ENCODE measurements around the gene APOBR. TPM values are rescaled to one million over a fixed set of nuclear protein-coding genes. Genes with fewer than 3 reads are reported as not detected.
"Not testable (repeated sequence)": the region's sequence is repeated elsewhere in the genome, so short reads cannot be mapped to it uniquely, and the experiment has no call there.

The APOBR gene, protein sequence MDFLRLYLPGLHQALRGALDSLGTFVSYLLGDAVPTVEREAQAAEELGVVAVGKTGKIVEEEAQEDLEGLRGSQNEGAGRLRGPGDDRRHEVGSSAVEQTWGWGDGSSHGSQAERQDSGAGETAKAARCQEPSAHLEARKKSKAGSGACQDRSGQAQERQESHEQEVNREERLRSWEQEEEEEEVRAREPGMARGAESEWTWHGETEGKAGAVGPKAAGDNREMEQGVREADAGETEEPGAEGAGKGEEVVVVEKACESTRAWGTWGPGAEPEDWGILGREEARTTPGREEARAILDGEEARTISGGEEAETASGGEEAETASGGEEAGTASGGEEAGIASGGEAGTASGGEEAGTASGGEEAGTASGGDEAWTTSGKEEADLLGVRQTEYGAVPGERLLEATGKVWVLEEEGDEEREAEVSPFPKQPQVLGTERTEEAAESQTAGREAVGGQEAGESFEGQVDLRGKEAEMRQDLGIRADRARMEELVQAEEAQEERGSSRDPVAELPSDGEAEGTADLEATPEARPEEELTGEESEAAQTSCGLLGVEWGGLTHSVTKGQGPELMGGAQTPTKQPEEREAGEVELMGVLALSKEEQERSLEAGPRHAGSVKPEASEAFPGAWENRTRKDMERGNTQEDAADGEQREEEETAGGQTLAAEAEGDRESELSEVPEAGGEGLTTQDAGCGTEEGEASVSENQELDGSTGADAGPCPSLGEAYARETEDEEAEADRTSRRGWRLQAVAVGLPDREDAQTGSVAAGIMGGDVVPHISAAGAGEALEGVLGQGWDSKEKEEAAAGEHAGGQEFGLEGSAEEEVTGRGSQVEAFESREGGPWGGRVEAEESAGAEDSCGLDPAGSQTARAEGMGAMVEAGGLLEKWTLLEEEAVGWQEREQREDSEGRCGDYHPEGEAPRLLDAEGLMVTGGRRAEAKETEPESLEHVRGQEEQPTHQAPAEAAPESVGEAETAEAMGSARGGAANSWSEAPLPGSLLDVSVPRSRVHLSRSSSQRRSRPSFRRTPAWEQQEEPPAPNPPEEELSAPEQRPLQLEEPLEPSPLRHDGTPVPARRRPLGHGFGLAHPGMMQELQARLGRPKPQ
- total RNA-seq: 11.0 TPM

- DNase-seq (ENCODE audit: low spot score): peak; percentile 63
Measured at GRCh38 chr16:28494121-28494851, at the start of gene APOBR. APOBR (plus strand) TSS chr16:28494643; CDS start chr16:28494682, 39 bp downstream.

DNA sequence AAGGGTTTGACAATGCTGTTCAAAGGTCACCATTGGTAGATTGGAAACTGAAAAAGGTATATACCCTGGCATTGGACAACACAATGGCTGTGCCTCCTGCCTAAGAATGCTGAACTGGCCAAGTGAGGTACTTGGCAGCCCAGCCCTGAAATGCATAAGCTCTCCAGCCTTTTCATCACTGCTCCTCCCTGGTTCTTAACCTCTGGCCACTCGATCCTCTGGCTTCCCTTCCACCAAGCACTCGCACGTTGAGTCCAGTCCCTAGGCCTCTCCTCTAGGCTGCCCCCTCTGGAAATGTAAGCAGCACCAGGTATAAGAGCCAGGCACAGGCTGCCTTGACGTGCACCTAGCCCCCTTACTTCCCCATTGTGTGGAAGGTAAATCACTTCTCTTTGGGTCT, 48.1 kb upstream of the APOBR start:
- not testable (repeated sequence) for DNase-seq (ENCODE audit: low spot score)

GRCh38 chr16:28447081-28447480, 47.4 kb upstream of the APOBR start:
- DNase-seq (ENCODE audit: low spot score): not testable (repeated sequence)

DNA sequence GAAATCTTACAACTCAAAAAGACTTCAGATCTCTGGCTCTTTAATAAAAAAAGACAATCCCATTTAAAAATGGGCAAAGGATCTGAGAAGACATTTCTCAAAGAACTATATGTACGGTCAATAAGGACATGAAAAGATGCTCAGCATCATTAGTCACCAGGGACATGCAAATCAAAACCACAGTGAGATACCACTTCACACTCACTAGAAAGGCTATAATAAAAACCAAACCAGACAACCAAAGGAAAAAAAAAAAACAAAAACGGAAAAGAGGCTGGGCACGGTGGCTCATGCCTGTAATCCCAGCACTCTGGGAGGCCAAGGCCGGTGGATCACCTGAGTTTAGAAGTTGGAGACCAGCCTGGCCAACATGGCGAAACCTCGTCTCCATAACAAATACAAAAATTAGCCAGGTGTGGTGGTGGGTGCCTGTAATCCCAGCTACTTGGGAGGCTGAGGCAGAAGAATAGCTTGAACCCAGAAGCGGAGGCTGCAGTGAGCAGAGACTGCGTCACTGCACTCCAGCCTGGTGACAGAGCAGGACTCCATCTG, 20.7 kb upstream of the APOBR start:
- no peak for DNase-seq (ENCODE audit: low spot score)

DNA sequence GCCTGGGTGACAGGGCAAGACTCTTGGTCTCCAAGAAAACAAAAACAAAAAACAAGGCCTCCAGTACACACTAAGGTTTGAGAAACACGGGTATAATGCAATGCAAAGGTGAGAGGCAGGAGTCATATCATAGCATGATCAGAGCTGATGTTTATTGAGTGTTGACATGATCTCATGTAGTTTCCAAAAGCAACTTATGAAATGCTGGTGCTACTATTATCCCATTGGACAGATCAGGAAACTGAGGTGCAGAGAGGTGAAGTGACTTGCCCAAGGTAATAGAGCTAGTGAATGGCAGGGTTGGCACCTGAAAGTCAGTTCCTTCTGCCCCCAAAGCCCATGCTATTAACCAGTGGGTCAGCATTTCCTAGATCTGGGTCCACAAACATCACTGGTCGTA, 19.2 kb upstream of the APOBR start:
- no peak for DNase-seq (ENCODE audit: low spot score)

GRCh38 chr16:28477311-28477920, 17.0 kb upstream of the APOBR start:
- DNase-seq (ENCODE audit: low spot score): no peak

DNA sequence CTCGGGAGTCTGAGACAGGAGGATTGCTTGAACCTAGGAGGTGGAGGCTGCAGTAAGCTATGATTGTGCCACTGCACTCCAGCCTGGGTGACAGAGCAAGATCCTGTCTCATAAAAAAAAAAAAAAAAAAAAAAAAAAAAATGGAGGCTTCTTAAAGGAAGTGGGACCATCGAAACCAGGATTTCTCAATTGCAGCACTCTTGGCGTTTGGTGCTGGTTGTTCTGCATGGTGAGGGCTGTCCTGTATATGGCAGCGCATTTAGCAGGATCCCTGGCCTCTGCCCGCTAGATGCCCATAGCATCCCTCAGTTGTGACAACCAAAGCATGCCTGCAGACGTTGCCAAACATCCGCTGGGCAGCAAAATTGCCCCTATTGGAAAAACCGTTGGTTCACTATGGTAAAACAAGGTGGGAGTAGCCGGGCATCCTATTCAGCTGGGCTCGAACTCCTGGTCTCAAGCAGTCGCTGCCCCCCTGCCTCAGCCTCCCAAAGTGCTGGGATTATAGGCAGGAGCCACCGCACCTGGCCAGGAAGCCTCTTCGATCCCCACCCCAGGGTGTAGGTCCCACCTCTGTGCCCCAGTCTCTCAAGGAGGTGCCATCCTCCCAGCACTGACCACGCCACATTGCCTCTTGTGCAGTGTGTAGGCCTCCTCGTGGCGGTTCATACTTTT, 15.8 kb upstream of the APOBR start:
- no peak for DNase-seq (ENCODE audit: low spot score)

GRCh38 chr16:28482026-28482425, 12.4 kb upstream of the APOBR start:
- DNase-seq (ENCODE audit: low spot score): no peak

- not testable (repeated sequence) for DNase-seq (ENCODE audit: low spot score)
Measured at GRCh38 chr16:28483361-28483760, 11.1 kb upstream of the APOBR start.

DNA sequence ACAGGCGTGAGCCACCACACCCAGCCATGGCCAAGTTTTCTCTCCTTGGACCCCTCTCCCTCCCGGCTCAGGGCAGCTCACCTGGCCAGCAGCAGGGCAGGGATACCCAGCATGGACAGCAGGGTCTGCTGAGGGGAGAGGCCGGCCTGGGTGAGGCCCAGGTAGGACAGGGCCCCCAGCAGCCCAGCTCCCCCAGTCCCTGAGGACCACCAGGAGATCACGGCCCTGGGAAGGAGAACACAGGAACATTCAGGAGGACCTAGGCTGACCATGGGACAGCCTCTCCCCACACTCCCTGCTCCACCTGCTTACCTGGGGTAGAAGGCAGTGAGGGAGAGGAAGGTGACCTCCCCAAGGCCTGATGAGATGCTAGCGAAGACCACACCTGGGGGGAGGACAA, 8.2 kb upstream of the APOBR start:
- no peak for DNase-seq (ENCODE audit: low spot score)

- no peak for DNase-seq (ENCODE audit: low spot score)
Measured at GRCh38 chr16:28491230-28491969, 3.0 kb upstream of the APOBR start.

DNA sequence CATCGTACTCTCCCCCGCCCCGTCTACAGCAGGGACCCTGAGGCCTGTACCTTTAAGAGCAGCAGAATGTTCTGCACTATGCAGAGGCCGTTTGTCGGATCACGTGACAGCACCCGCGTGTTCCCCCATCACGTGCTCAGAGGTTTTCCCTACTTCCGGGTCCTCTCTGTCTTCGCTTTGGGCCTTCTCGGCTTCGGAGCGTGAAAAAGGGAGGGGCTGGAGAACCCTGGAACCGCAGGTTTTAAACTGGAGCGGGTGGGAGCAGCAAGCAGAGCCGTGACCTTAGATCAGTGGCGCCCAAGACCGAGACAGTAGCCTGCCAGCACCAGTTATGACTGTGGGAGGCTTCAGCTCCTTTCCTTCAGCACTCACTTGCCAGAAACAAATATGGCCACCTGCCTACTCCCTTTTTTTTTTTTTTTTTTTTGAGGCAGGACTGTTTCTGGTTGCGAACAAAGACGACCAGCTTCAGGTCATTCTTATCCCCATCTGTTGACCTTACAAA, 2.4 kb upstream of the APOBR start, which contains the start of gene CLN3:
Gene CLN3 (minus strand): TSS at position 105 of the 505 bp plus-strand sequence. CDS start 315 bp downstream, outside the sequence.
- peak; percentile 95 for DNase-seq (ENCODE audit: low spot score)

DNA sequence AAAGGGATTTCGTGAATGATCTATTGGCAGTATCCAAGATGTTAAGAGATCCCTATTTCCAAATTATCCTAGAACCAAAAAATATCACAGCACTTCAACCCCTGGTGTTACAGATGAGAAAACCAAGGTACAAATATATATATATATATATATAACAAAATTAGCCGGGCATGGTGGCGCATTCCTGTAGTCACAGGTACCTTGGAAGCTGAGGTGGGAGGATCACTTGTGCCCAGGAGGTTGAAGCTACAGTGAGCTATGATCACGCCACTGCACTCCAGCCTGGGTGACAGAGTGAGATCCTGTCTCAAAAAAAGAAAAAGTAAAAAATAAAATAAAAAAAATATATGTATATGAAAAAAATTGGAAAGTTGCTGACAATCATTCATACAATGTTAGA, 1.9 kb upstream of the APOBR start:
- DNase-seq (ENCODE audit: low spot score): no peak

- no peak for DNase-seq (ENCODE audit: low spot score)
Measured at GRCh38 chr16:28495098-28495793, 803 bp downstream of the APOBR start.

DNA sequence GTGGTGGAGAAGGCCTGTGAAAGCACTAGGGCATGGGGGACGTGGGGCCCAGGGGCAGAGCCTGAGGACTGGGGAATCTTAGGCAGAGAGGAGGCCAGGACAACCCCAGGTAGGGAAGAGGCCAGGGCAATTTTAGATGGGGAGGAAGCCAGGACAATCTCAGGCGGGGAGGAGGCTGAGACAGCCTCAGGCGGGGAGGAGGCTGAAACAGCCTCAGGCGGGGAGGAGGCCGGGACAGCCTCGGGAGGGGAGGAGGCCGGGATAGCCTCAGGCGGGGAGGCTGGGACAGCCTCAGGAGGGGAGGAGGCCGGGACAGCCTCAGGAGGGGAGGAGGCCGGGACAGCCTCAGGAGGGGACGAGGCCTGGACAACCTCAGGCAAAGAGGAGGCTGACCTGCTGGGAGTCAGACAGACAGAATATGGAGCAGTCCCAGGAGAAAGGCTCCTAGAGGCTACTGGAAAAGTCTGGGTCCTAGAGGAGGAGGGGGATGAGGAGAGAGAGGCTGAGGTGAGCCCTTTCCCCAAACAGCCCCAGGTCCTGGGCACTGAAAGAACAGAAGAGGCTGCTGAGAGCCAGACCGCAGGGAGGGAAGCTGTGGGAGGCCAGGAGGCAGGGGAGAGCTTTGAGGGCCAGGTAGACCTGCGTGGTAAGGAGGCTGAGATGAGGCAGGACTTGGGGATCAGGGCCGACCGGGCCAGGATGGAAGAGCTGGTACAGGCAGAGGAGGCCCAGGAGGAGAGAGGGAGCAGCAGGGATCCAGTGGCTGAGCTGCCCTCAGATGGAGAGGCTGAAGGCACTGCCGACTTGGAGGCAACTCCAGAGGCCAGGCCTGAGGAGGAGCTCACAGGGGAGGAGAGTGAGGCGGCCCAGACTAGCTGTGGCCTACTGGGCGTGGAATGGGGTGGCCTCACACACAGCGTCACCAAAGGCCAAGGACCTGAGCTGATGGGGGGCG, 1.6 kb downstream of the APOBR start:
- no peak for DNase-seq (ENCODE audit: low spot score)

DNA sequence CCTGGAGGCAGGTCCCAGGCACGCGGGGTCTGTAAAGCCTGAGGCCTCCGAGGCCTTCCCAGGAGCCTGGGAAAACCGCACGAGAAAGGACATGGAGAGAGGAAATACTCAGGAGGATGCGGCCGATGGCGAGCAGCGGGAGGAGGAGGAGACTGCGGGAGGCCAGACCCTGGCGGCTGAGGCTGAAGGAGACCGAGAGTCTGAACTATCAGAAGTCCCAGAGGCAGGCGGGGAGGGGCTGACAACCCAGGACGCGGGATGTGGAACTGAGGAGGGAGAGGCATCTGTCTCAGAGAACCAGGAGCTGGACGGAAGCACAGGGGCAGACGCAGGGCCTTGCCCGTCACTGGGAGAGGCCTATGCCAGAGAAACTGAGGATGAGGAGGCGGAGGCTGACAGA, 2.4 kb downstream of the APOBR start:
- no peak for DNase-seq (ENCODE audit: low spot score)

DNA sequence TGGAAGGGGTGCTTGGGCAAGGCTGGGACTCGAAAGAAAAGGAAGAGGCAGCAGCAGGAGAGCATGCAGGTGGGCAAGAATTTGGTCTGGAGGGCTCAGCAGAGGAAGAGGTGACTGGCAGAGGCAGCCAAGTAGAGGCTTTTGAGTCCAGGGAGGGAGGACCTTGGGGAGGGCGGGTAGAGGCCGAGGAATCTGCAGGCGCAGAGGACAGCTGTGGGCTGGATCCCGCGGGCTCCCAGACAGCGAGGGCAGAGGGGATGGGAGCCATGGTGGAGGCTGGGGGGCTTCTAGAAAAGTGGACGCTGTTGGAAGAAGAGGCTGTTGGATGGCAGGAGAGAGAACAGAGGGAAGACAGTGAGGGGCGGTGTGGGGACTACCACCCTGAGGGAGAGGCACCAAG, 2.9 kb downstream of the APOBR start:
- no peak for DNase-seq (ENCODE audit: low spot score)

Data from ureter (tissue), 1 donor.